AG04449 (cell line): ENCODE results near the gene SENP8.

Experiments
- CTCF ChIA-PET: fragments of 350-600 bp; formaldehyde crosslinking; extraction: SDS; loops from one replicate; lab custom pipeline; 2021; ENCODE audit warnings: antibody characterized with exemption; lab: Yijun Ruan, JAX
- POLR2A ChIA-PET: fragments of 400-600, 350-600 bp; formaldehyde crosslinking; extraction: SDS; loops from one replicate; lab custom pipeline; 2020; ENCODE audit warnings: antibody characterized with exemption, inconsistent platforms; lab: Yijun Ruan, JAX
- DNase-seq: peaks from one replicate; pipeline ENCODE4 v3.0.0-alpha.2; 2010; ENCODE audit warnings: low read depth, low spot score
- H3K4me3 ChIP-seq: 2 replicates; pipeline ENCODE4 v1.5.1; 2011; ENCODE audit warnings: low read depth, mild to moderate bottlenecking, control low read depth, low read length
- CTCF ChIP-seq: IDR thresholded peaks from one replicate; pipeline ENCODE4 v1.5.1; 2011; ENCODE audit warnings: mild to moderate bottlenecking, moderate library complexity, low read length, control low read depth, inconsistent platforms; ENCODE audit not compliant: insufficient read depth; ENCODE audit errors: missing control alignments

The SENP8 gene

DNA sequence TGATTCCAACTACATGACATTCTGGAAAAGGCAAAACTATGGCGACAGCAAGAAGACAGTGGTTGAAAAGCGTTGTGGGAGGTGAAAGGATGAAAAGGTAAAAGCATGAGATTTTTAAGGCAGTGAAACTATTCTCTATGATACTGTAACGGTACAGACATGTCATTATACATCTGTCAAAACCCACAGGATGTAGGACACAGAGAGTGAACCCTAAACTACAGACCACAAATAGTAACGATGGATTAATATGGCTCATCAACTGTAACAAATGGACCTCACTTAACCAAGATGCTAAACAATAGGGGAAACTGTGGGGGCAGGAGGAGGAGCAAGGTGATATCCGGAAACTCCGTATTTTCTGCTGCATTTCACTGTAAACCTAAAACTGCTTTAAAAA, 39.3 kb upstream of the SENP8 start:
- ChIA-PET CTCF (no interaction called here), POLR2A (no interaction called here)
- no peak overlapping the region for H3K4me3 ChIP-seq
- TF ChIP-seq CTCF = no peak
- no peak for DNase-seq

DNA sequence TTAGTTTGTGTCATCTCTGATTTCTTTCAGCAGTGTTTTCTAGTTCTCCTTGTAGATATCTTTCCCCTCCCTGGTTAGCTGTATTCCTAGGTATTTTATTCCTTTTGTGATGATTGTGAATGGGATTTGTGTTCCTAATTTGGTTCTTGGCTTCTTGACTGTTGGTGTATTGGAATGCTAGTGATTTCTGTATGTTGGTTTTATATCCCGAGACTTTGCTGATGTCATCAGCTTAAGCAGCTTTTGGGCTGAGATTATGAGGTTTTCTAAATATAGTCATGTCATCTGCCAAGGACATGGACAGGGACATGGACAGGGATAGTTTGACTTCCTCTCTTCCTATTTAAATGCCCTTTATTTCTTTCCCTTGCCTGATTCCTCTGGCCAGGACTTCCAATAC, 36.0 kb upstream of the SENP8 start:
- no peak for TF ChIP-seq CTCF
- ChIA-PET CTCF (no interaction called here), POLR2A (no interaction called here)
- no peak overlapping the region for H3K4me3 ChIP-seq
- DNase-seq = no peak

GRCh38 chr15:72086010-72086697, 32.0 kb upstream of the SENP8 start:
- CTCF ChIA-PET = no interaction called here
- H3K4me3 ChIP-seq = no peak overlapping the region
- DNase-seq = no peak
- POLR2A ChIA-PET = no interaction called here
- no peak for TF ChIP-seq CTCF

DNA sequence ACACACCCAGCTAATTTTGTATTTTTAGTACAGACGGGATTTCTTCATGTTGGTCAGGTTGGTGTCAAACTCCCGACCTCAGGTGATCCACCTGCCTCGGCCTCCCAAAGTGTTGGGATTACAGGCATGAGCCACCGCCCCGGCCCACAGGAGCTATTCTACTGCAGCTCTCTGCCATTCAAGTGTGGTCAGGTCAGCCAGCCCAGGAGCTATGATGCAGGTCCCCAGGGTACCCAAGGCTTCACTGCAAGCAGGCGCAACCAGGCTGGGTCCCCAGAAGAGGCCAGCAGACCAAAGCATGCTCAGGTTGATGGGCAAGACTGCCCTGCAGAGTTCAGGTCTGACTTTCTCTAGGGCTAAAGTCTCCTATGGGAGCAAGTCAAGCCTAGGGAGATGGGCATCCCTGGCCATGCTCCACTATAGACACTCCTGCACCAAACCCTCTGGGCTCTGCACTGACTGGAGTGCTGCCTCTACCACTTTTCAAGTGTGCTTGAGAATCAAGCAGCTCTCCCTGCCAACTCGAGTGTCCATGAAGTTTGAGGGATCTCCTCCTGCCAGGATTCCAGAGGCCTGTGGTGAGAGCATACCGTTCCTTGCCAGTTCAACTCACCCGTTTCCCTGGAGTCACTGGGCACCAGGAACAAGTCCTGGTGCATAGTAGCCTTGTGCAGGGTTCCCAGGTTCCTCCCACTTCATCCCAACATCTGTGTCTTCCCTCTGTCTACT, 31.1 kb upstream of the SENP8 start:
- DNase-seq = no peak
- no peak for TF ChIP-seq CTCF
- CTCF ChIA-PET = no interaction called here
- POLR2A ChIA-PET = no interaction called here
- H3K4me3 ChIP-seq = no peak overlapping the region

GRCh38 chr15:72092006-72092405, 26.2 kb upstream of the SENP8 start:
- ChIA-PET CTCF (interaction anchor here (0.6 to 0.7 kb wide), 2 partner anchors 61 to 1079 kb away, joined by 3 read pairs; no protein-coding TSS in a partner anchor), POLR2A (interaction anchor here (0.5 kb wide), 1 partner anchor 233 kb away, joined by 3 read pairs; no protein-coding TSS in a partner anchor)
- DNase-seq = no peak
- no peak for TF ChIP-seq CTCF
- H3K4me3 ChIP-seq = no peak overlapping the region

GRCh38 chr15:72092691-72093090, 25.5 kb upstream of the SENP8 start:
- ChIA-PET CTCF (interaction anchor here (0.6 kb wide), 1 partner anchor 61 kb away, joined by 3 read pairs; no protein-coding TSS in a partner anchor), POLR2A (interaction anchor here (0.5 kb wide), 1 partner anchor 234 kb away, joined by 3 read pairs; no protein-coding TSS in a partner anchor)
- no peak for DNase-seq
- no peak for TF ChIP-seq CTCF
- no peak overlapping the region for H3K4me3 ChIP-seq
